NCI-H1436 treated with DMSO at 0.1 percent for 48 hours (cell line): Measurements from ENCODE around the gene SERPINB7.

Experiments used
- DNase-seq: peaks from one replicate; lab custom pipeline; 2025; lab: John Stamatoyannopoulos, UW

The SERPINB7 gene

GRCh38 chr18:63850020-63850419 is 74.8 kb downstream of the SERPINB7 start:
- DNase-seq, result no peak

- no peak for DNase-seq
Measured at GRCh38 chr18:63850636-63851035, 75.4 kb downstream of the SERPINB7 start.
